AG04450 (cell line): ENCODE results near the gene TMTC1. TPM values are rescaled to one million over a fixed set of nuclear protein-coding genes. Genes with fewer than 3 reads are reported as not detected.

Experiments used
- CTCF ChIA-PET: fragments of 300-600, 350-600 bp; formaldehyde crosslinking; extraction: SDS; loops from one replicate; lab custom pipeline; 2022; ENCODE audit warnings: antibody characterized with exemption, inconsistent platforms; lab: Charles Lee
- POLR2A ChIA-PET: fragments of 350-600 bp; formaldehyde crosslinking; extraction: SDS; loops from one replicate; lab custom pipeline; 2021; ENCODE audit warnings: antibody characterized with exemption, inconsistent platforms; lab: Yijun Ruan, JAX
- DNase-seq: peaks from one replicate; pipeline ENCODE4 v3.0.0-alpha.2; 2011; ENCODE audit warnings: low read depth, low spot score
- H3K27ac ChIP-seq: one replicate; pipeline ENCODE4 v1.5.1; 2012; ENCODE audit warnings: low read depth, low read length, control low read depth
- H3K27me3 ChIP-seq: one replicate; pipeline ENCODE4 v1.6.0; 2012; ENCODE audit warnings: low read length; ENCODE audit not compliant: control insufficient read depth, insufficient read depth
- H3K4me3 ChIP-seq: 2 replicates; pipeline ENCODE4 v1.5.1; 2011; ENCODE audit warnings: mild to moderate bottlenecking, low read depth, low read length, control low read depth
- H3K9me3 ChIP-seq: 2 replicates; pipeline ENCODE4 v1.5.1; 2012; ENCODE audit warnings: low read length; ENCODE audit not compliant: control insufficient read depth, insufficient read depth
- polyA plus RNA-seq: library from polyadenylated mRNA; depleted of rRNA; stranded (reverse); fragments of >200 nt; gene quantifications from 2 replicates; pipeline ENCODE4 v1.2.3, GENCODE V29; 2011
- TF ChIP-seq, protein P1 (sequence below): IDR thresholded peaks from 2 replicates; pipeline ENCODE4 v1.5.1; 2011; ENCODE audit warnings: low read depth, low read length, control low read depth, inconsistent platforms

The TMTC1 gene
- polyA plus RNA-seq, 1 experiment, result 66.8 TPM

DNA sequence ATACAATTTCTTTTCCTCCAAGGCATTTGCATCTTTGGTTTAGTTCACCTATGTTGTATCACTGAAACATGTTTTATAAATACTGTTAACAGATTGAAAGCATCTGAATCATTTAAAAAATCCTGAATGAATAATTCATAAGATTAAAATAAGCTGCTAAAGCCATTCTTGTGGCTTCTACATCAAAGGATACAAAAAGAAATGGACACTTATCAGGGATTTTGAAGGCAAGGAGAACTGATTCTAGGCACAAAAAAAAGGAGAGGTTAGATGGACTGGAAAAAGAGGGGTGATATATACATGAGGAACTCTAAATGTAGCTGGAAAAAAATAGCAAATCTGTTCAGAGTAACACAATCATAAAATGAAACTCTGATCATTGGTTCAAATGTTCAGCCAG lies 280.5 kb downstream of the TMTC1 start:
- CTCF ChIA-PET, result no interaction called here
- H3K27me3 ChIP-seq, result no peaks in the 10 kb centered on the region
- POLR2A ChIA-PET, result no interaction called here
- no peak overlapping the region for H3K4me3 ChIP-seq
- H3K9me3 ChIP-seq, result no peaks in the 10 kb centered on the region
- TF ChIP-seq, protein P1, sequence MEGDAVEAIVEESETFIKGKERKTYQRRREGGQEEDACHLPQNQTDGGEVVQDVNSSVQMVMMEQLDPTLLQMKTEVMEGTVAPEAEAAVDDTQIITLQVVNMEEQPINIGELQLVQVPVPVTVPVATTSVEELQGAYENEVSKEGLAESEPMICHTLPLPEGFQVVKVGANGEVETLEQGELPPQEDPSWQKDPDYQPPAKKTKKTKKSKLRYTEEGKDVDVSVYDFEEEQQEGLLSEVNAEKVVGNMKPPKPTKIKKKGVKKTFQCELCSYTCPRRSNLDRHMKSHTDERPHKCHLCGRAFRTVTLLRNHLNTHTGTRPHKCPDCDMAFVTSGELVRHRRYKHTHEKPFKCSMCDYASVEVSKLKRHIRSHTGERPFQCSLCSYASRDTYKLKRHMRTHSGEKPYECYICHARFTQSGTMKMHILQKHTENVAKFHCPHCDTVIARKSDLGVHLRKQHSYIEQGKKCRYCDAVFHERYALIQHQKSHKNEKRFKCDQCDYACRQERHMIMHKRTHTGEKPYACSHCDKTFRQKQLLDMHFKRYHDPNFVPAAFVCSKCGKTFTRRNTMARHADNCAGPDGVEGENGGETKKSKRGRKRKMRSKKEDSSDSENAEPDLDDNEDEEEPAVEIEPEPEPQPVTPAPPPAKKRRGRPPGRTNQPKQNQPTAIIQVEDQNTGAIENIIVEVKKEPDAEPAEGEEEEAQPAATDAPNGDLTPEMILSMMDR, result no peak
- DNase-seq, result no peak
- H3K27ac ChIP-seq, result no peak overlapping the region

DNA sequence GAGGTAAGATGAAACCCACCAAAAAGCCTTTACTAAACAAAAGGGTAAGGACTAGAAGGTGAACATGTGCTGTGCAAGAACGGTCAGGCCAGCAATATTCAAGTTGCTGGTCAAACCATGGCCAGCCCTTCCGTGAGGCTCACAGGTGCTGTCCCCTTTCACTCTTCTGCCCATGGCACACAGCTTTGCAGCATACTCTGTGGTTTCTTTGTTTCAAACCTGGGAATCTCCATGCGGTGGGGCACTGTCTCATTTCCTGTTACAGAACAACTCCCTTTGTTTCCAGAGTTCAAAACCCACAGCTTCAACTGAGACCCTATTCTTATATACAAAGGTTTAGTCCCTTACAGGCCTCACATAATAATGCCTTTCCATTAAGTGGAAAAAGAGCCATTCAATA lies 284.5 kb downstream of the TMTC1 start:
- H3K9me3 ChIP-seq, result no peaks in the 10 kb centered on the region; the same call in 1 of the 2 replicates
- DNase-seq, result no peak
- TF ChIP-seq, protein P1, result no peak
- CTCF ChIA-PET, result no interaction called here
- no peak overlapping the region for H3K4me3 ChIP-seq
- POLR2A ChIA-PET, result no interaction called here
- H3K27me3 ChIP-seq, result no peaks in the 10 kb centered on the region
- H3K27ac ChIP-seq, result no peak overlapping the region

DNA sequence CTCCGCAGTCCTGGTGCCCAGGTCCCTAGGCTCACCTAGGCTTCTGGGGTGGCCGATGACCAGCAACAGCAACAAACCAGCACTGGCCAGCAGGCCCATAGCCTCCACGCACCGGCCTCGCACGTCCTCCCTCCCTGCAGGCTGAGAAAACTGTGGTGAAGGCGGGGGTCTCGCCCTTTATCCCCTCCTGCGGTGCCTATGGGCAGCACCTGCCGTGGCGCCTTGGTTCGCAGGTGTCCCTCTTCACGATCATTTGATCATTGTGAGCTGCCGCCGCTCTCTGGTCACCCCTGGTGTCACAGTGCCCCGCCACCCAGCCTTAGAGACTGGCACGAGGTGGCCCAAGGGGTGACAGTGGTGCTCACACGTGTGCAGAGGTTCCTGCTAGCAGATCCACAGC lies 286.2 kb downstream of the TMTC1 start, which contains the start of gene OVCH1:
OVCH1 (minus strand) TSS at position 99 of the 400 bp plus-strand sequence; CDS start at position 99, 0 bp downstream.
- DNase-seq, result no peak
- H3K9me3 ChIP-seq, result no peaks in the 10 kb centered on the region; the same call in 1 of the 2 replicates
- ChIA-PET POLR2A (no interaction called here), CTCF (no interaction called here)
- TF ChIP-seq, protein P1, result no peak
- H3K27me3 ChIP-seq, result no peaks in the 10 kb centered on the region
- no peak within 1 kb of the TSS for H3K27ac ChIP-seq
- no peak within 1 kb of the TSS for H3K4me3 ChIP-seq

DNA sequence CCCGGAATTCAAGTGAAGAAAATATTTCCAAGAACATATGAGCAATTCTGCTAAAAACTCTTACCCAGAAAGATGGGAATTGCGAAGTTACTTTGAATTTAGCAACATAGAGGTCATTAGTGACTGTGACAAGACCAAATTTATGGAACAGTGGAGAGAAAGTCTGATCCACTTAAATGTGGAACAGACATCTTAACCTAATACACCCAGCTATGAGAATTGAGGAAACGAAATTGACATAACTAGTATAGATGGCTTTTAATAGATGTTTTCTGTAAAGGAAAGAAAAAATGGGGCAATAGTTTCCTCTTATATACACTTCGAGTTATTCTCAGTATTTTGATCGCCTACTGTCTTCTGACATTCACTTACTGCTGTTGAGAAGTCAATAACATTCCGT lies 290.9 kb downstream of the TMTC1 start:
- no peaks in the 10 kb centered on the region for H3K27me3 ChIP-seq
- TF ChIP-seq, protein P1, result no peak
- no peak overlapping the region for H3K4me3 ChIP-seq
- ChIA-PET CTCF (no interaction called here), POLR2A (no interaction called here)
- H3K9me3 ChIP-seq, result no peaks in the 10 kb centered on the region; the same call in 1 of the 2 replicates
- no peak overlapping the region for H3K27ac ChIP-seq
- no peak for DNase-seq

DNA sequence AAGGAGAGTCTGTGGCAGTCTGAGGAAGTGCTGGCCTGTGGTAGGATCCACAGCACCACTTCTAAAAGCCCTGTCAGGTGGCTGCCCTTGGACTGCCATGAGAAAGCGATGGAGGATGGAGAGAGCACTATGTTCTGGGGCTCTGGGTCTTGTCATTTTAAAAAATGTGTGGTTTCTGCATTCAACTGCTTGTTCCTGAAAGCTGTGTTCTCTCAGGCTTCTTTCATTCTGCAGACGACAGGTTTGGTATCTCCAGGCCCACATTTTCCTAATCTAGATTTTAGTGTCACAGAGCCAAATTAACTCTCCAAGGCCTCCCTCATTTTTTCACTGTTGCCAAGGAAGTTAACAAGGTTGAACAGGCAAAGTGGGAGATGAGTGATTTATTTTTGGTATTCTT lies 296.8 kb downstream of the TMTC1 start:
- H3K4me3 ChIP-seq, result no peak overlapping the region
- CTCF ChIA-PET, result no interaction called here
- TF ChIP-seq, protein P1, result no peak
- POLR2A ChIA-PET, result no interaction called here
- DNase-seq, result no peak
- H3K27me3 ChIP-seq, result no peaks in the 10 kb centered on the region
- no peak overlapping the region for H3K27ac ChIP-seq
- H3K9me3 ChIP-seq, result no peaks in the 10 kb centered on the region
